Smooth muscle cell of the brain vasculature (primary cell): ENCODE data around the gene ADAMTS17.

ENCODE experiments used
- DNase-seq: peaks from one replicate; pipeline ENCODE4 v3.0.0-alpha.2; 2012; ENCODE audit warnings: low read depth, low spot score

The ADAMTS17 gene

GRCh38 chr15:100310513-100311153, 31.1 kb downstream of the ADAMTS17 start:
- DNase-seq, result no peak

GRCh38 chr15:100310041-100310405, 31.8 kb downstream of the ADAMTS17 start:
- no peak for DNase-seq

- DNase-seq, result no peak
Measured at GRCh38 chr15:100309109-100310040, 32.4 kb downstream of the ADAMTS17 start.

- DNase-seq, result no peak
Measured at GRCh38 chr15:100308608-100309007, 33.2 kb downstream of the ADAMTS17 start.

GRCh38 chr15:100308213-100308600, 33.6 kb downstream of the ADAMTS17 start:
- no peak for DNase-seq

GRCh38 chr15:100307241-100308212, 34.2 kb downstream of the ADAMTS17 start:
- no peak for DNase-seq

GRCh38 chr15:100306098-100306497, 35.7 kb downstream of the ADAMTS17 start:
- no peak for DNase-seq

- no peak for DNase-seq
Measured at GRCh38 chr15:100301910-100302431, 39.8 kb downstream of the ADAMTS17 start.

- DNase-seq, result no peak
Measured at GRCh38 chr15:100298257-100298656, 43.5 kb downstream of the ADAMTS17 start.

- no peak for DNase-seq
Measured at GRCh38 chr15:100297812-100298211, 44.0 kb downstream of the ADAMTS17 start.

GRCh38 chr15:100295939-100296565, 45.7 kb downstream of the ADAMTS17 start:
- no peak for DNase-seq

- DNase-seq, result no peak
Measured at GRCh38 chr15:100292010-100292409, 49.8 kb downstream of the ADAMTS17 start.

GRCh38 chr15:100291106-100291505, 50.7 kb downstream of the ADAMTS17 start:
- DNase-seq, result no peak

- no peak for DNase-seq
Measured at GRCh38 chr15:100285641-100286295, 56.0 kb downstream of the ADAMTS17 start.

- no peak for DNase-seq
Measured at GRCh38 chr15:100284701-100285100, 57.1 kb downstream of the ADAMTS17 start.

- no peak for DNase-seq
Measured at GRCh38 chr15:100284191-100284590, 57.6 kb downstream of the ADAMTS17 start.

- DNase-seq, result no peak
Measured at GRCh38 chr15:100281096-100281917, 60.5 kb downstream of the ADAMTS17 start.

- DNase-seq, result no peak
Measured at GRCh38 chr15:100279849-100280248, 61.9 kb downstream of the ADAMTS17 start.

- no peak for DNase-seq
Measured at GRCh38 chr15:100279446-100279845, 62.3 kb downstream of the ADAMTS17 start.
